Measurements from ENCODE around the gene SLC39A1. TPM values are rescaled to one million over a fixed set of nuclear protein-coding genes. Genes with fewer than 3 reads are reported as not detected.

SLC39A1 gene
- total and polyA plus RNA-seq, 2 experiments from 2014 or later = 87.3 to 220 TPM

- Mint-ChIP-seq H3K9me3 (no peaks in the 10 kb centered on the region), H3K4me1 (no peaks in the 10 kb centered on the region), H3K4me3 (no peak overlapping the region), H3K27ac (no peak overlapping the region), H3K36me3 (ENCODE audit: low read depth) (no peaks in the 10 kb centered on the region), H3K27me3 (ENCODE audit: insufficient read depth, low read depth, poor library complexity) (no peaks in the 10 kb centered on the region)
- H3K9me2 ChIP-seq (ENCODE audit: insufficient read depth) = no peaks in the 10 kb centered on the region
- H3K27me3 ChIP-seq (ENCODE audit: insufficient read depth) = no peaks in the 10 kb centered on the region
- DNase-seq (ENCODE audit: low spot score) (no peak), ATAC-seq (no peak)
- no peaks in the 10 kb centered on the region for H3K79me2 ChIP-seq (replicated peaks; ENCODE audit: insufficient read depth)
- no peak overlapping the region for H3K4me3 ChIP-seq
- no peak overlapping the region for H2AFZ ChIP-seq
- H3K36me3 ChIP-seq (ENCODE audit: insufficient read depth) = no peaks in the 10 kb centered on the region
- no peak overlapping the region for H3K4me2 ChIP-seq
- H4K20me1 ChIP-seq (replicated peaks; ENCODE audit: insufficient read depth) = no peaks in the 10 kb centered on the region
- no peaks in the 10 kb centered on the region for H3K4me1 ChIP-seq (ENCODE audit: insufficient read depth)
- H3F3A ChIP-seq (replicated peaks; ENCODE audit: low read depth) = no peaks in the 10 kb centered on the region
- H3K27ac ChIP-seq (ENCODE audit: low read depth) = no peak overlapping the region
- TF ChIP-seq STAT1 (IDR thresholded peaks at IDR 0.05; ENCODE audit: unreplicated experiment) = no peak
- no peak for TF ChIP-seq ZNF114 (CRISPR knock-in tag; IDR thresholded peaks at IDR 0.05)
These were observed 42.8 kb upstream of the SLC39A1 start for GRCh38 chr1:154006136-154006535.

- no peak for ATAC-seq
- H3K4me1 Mint-ChIP-seq = no peaks in the 10 kb centered on the region
- Histone ChIP-seq H3K27ac (ENCODE audit: low read depth) (no peak overlapping the region), H3K4me2 (no peak overlapping the region), H2AFZ (no peak overlapping the region), H3K9me2 (ENCODE audit: insufficient read depth) (no peaks in the 10 kb centered on the region), H4K20me1 (replicated peaks; ENCODE audit: insufficient read depth) (no peaks in the 10 kb centered on the region), H3K36me3 (ENCODE audit: insufficient read depth) (no peaks in the 10 kb centered on the region; the same call in 1 of the 2 replicates), H3K4me1 (ENCODE audit: insufficient read depth) (no peaks in the 10 kb centered on the region), H3K79me2 (replicated peaks; ENCODE audit: insufficient read depth) (no peaks in the 10 kb centered on the region), H3F3A (replicated peaks; ENCODE audit: low read depth) (peaks cover 5% of the 10 kb centered on the region; the same call in 1 of the 2 replicates), H3K27me3 (ENCODE audit: insufficient read depth) (no peaks in the 10 kb centered on the region), H3K4me3 (no peak overlapping the region)
- H3K9me3 Mint-ChIP-seq = peaks cover 4% of the 10 kb centered on the region; the same call in 2 of the 3 replicates
- peaks cover 11% of the 10 kb centered on the region for H3K36me3 Mint-ChIP-seq (ENCODE audit: low read depth)
- H3K27me3 Mint-ChIP-seq (ENCODE audit: insufficient read depth, low read depth, poor library complexity) = peaks cover 4% of the 10 kb centered on the region
- DNase-seq (ENCODE audit: low spot score) = no peak
- H3K4me3 Mint-ChIP-seq = no peak overlapping the region
- no peak overlapping the region for H3K27ac Mint-ChIP-seq
- TF ChIP-seq CTCF (conservative IDR thresholded peaks at IDR 0.05; ENCODE audit: low read depth in 2 of 2) (no peak), EZH2 (IDR thresholded peaks at IDR 0.05; ENCODE audit: low read depth, unreplicated experiment) (no peak), REST (IDR thresholded peaks at IDR 0.05; ENCODE audit: unreplicated experiment) (no peak), NANOG (IDR thresholded peaks at IDR 0.05; ENCODE audit: borderline replicate concordance) (no peak), ETS1 (IDR thresholded peaks at IDR 0.05) (no peak), ZNF462 (CRISPR knock-in tag; IDR thresholded peaks at IDR 0.05) (no peak), ZNF114 (CRISPR knock-in tag; IDR thresholded peaks at IDR 0.05) (no peak), ZNF331 (CRISPR knock-in tag; IDR thresholded peaks at IDR 0.05; ENCODE audit: low read depth) (no peak), STAT1 (IDR thresholded peaks at IDR 0.05; ENCODE audit: unreplicated experiment) (no peak)
These were observed 37.1 kb upstream of the SLC39A1 start for GRCh38 chr1:154000420-154000819.
